Stimulated activated CD8-positive, alpha-beta memory T cell treated with anti-CD3 and anti-CD28 coated beads, Interleukin-12 subunit alpha, Interleukin-12 subunit beta, amount 100 ng/mL, for 24 hours (primary cell): ENCODE results near the gene UBE2G2.

ENCODE experiments used
- DNase-seq: peaks from one replicate; pipeline ENCODE4 v3.0.0-alpha.2; 2020; ENCODE audit errors: extremely low read depth

The UBE2G2 gene

DNA sequence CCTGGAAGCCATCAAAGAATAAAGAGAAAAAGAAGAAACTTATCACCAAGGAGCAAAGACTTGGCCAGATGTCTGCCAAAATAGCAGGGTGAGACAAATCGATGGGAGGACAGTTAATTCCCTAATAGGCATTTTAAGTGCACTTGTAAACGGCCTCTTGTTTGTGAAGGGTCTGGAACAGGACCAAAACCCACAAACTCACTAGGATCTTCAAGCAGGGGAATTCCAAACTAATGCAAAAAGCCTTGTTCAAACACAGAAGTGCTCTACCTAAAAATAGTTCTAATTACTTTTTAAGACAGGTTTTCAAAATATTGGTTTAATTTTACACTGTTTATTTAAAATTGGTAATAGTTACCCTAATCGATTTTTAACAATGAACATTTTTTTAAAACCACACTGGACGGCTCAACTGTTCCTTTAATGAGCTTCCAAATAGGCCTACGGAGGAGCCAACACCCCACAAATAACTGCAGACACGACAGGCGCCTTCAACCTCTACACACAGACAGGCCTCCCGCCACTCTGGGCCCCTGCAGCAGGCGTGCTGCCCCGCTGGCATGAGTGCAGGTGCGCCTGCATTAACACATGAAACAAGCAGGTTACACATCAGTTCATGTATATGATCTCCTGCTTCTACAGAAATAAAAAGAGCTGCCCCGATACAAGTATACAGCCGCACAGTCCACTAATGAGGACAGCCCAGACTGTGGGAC lies 15.8 kb downstream of the UBE2G2 start:
- DNase-seq: no peak

- no peak for DNase-seq
Measured at GRCh38 chr21:44784810-44785209, 16.8 kb downstream of the UBE2G2 start.

GRCh38 chr21:44783020-44783696 lies 18.5 kb downstream of the UBE2G2 start:
- DNase-seq: no peak

- no peak for DNase-seq
Measured at GRCh38 chr21:44780767-44781459, 20.7 kb downstream of the UBE2G2 start.

DNA sequence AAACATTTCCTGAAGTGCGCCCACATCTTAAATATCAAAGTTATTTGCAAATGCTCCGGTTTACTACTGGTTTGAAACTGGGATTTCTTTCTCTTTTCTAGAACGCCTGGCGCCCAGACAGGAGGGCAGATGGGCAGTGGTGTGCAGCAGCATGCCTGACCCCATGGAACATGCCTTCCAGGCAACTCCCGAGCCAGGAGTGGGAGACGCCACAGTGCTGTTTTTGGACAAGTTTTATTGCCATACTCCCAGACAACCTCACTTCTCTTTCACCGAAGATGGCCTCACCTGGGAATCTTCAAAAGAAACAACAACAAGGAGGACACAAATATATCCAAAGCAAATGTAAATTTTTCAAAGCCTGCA lies 21.5 kb downstream of the UBE2G2 start:
- DNase-seq: no peak

GRCh38 chr21:44779417-44780136 lies 22.0 kb downstream of the UBE2G2 start:
- no peak for DNase-seq

GRCh38 chr21:44778983-44779382 lies 22.6 kb downstream of the UBE2G2 start:
- no peak for DNase-seq

DNA sequence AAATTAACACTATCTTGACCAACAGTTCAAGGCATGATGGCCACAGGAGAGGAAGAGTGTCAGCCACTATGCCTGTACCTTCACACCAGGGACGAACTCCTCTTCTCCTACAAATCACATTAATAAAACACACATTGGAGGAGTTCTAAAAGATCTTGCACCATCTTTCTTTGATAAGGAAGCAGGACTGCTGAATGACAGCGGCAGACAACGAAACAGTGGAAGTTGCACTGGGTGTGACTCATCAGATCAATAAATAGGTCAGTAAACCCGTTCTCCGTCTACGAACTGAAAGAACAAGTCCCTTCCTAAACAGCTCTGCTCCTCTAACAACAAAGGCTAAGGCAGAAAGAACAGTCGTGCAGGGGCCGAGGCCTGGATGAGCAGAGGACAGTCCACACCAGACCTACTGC lies 23.1 kb downstream of the UBE2G2 start:
- DNase-seq: no peak

DNA sequence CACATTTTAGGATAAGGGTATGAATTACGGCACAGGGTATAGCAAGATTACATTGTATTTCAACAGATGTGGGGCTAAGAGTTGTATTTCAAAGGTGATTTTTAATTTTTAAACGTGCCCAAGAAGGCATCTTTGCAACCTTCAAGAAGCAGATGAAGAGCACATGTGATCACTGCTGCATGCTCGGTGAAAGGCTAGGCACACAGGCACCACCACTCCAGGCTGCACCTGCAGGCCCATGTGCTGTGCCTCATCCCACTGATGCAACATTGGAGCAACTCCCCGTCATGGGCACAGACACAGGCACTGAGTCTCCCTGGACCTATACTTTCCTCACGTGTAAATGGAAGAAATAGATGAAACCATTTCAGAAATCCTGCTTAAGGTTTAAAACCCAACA lies 23.5 kb downstream of the UBE2G2 start:
- DNase-seq: no peak

- no peak for DNase-seq
Measured at GRCh38 chr21:44774972-44775371, 26.6 kb downstream of the UBE2G2 start.

DNA sequence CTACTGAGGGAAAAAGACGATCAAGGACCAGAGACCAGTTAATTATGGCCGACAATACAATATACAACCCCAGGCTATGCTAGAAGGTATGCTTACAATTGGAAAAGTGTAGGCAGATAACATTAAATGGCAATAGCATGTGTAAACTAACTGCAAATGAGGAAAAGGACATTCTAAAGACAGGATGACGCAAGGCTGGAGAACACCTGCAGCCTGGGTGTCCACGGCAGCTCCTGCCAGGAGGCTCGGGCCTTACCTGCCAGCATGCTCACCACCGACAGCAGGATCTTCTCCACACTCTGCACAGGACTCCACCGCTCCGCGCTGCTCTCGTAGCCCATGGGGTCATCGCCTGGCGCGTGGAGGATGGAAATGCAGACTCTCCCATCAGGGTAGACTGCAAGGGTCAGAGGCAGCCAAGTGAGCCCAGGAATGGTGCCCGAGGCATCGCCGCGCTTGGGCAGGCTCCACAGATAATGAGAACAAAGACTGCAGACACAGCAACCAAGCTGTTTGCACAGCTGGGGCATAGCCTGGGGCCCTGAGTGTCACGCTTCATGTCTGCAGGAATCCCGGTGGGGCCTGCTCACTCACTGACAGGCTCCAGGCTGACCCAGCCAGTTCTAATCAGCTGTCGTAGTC lies 28.2 kb downstream of the UBE2G2 start:
- no peak for DNase-seq

GRCh38 chr21:44771896-44772525 lies 29.6 kb downstream of the UBE2G2 start:
- no peak for DNase-seq

DNA sequence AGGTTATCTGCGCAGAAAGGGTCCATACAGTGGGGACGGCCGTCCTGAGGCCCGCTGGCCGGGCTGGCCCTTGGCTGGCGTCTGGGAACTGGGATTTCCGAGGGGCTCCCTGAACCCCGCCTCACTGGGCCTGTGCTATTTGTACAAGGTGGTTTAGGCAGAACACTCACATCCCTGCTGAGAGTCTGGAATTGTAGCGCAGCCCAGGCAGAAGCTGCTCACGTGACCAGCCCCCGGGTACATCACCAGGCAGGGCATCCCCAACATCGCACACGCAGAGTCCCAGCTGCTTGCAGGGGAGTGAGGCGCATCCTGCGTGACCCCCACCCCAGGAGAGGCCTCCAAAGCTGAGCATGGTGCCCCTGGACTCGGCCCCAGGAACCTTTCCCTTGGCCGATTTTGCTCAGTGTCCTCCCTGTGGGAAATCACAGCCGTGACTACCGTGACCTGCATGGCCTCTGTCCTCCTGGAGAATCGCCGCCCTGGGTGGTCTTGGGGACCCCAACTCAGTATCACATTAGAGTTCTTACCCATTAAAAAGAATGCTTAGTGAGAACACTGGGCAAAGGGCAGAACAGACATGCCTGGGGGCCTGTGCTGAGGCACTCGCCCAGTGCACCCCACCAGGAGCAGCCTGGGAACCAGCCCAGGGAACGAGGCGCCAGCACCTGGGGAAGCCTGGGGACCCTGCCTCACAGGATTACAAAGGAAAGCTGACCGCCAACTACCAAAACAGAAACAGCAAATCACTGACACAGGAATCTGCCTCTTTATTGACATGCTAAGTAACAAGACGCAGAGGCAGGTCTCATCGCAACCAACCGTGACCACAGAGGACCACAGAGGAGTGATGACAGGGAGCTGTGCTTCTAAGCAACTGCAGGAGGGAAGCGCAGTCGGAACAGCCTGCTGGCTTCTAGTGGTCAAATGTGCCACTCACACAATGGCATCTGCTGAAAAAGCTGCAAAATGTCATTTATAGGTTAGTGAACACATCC lies 33.5 kb downstream of the UBE2G2 start:
- no peak for DNase-seq

DNA sequence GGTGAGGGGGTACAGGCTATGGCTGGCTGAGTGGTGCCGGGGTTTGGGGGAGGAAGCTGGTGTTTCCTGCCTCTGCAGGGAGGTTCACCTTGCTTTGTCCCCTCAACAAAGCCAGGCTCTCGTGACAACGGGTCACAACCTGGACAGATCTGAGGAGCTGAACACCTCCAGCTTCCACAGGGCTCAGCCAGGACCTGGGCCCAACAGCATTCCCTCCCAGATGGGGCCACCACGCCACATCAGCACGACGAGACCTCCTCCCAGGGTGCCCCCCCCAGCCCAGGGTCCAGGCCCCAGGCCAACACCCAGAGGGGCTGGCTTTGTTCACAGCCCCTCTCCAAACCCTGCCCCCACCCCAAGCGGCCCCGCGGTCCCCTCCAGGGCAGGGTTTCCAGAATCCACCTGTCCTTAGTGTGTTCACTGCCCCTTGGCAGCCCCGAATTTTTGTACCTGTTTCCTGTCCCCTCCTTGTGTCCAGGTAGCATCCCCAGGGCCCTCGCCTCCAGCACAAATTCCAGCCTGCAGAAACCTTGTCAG lies 34.7 kb downstream of the UBE2G2 start:
- no peak for DNase-seq

- DNase-seq: no peak
Measured at GRCh38 chr21:44766014-44766817, 35.4 kb downstream of the UBE2G2 start.

GRCh38 chr21:44765231-44766013 lies 36.2 kb downstream of the UBE2G2 start:
- no peak for DNase-seq

GRCh38 chr21:44764319-44765230 lies 37.0 kb downstream of the UBE2G2 start:
- DNase-seq: no peak
